ENCODE measurements around the gene IFT74.

IFT74 gene

GRCh38 chr9:27065288-27065687 lies 109.1 kb downstream of the IFT74 start:
- TF ChIP-seq, protein P1, sequence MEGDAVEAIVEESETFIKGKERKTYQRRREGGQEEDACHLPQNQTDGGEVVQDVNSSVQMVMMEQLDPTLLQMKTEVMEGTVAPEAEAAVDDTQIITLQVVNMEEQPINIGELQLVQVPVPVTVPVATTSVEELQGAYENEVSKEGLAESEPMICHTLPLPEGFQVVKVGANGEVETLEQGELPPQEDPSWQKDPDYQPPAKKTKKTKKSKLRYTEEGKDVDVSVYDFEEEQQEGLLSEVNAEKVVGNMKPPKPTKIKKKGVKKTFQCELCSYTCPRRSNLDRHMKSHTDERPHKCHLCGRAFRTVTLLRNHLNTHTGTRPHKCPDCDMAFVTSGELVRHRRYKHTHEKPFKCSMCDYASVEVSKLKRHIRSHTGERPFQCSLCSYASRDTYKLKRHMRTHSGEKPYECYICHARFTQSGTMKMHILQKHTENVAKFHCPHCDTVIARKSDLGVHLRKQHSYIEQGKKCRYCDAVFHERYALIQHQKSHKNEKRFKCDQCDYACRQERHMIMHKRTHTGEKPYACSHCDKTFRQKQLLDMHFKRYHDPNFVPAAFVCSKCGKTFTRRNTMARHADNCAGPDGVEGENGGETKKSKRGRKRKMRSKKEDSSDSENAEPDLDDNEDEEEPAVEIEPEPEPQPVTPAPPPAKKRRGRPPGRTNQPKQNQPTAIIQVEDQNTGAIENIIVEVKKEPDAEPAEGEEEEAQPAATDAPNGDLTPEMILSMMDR (IDR thresholded peaks at IDR 0.05; ENCODE audit: extremely low read depth, missing control alignments): no peak
- no peak for DNase-seq (ENCODE audit: low spot score)

- DNase-seq (ENCODE audit: low spot score): no peak
- TF ChIP-seq, protein P1 (IDR thresholded peaks at IDR 0.05; ENCODE audit: extremely low read depth, missing control alignments): no peak
These were observed 117.9 kb downstream of the IFT74 start for GRCh38 chr9:27073841-27074728.

- DNase-seq (ENCODE audit: low spot score): no peak
- TF ChIP-seq, protein P1 (IDR thresholded peaks at IDR 0.05; ENCODE audit: extremely low read depth, missing control alignments): no peak
These were observed 122.5 kb downstream of the IFT74 start for GRCh38 chr9:27078685-27079084.

GRCh38 chr9:27085456-27085855 lies 129.2 kb downstream of the IFT74 start:
- TF ChIP-seq, protein P1 (IDR thresholded peaks at IDR 0.05; ENCODE audit: extremely low read depth, missing control alignments): no peak
- no peak for DNase-seq (ENCODE audit: low spot score)

- TF ChIP-seq, protein P1 (IDR thresholded peaks at IDR 0.05; ENCODE audit: extremely low read depth, missing control alignments): no peak
- no peak for DNase-seq (ENCODE audit: low spot score)
These were observed 130.8 kb downstream of the IFT74 start for GRCh38 chr9:27086818-27087680.

GRCh38 chr9:27088981-27089380 lies 132.8 kb downstream of the IFT74 start:
- no peak for DNase-seq (ENCODE audit: low spot score)
- TF ChIP-seq, protein P1 (IDR thresholded peaks at IDR 0.05; ENCODE audit: extremely low read depth, missing control alignments): no peak

DNA sequence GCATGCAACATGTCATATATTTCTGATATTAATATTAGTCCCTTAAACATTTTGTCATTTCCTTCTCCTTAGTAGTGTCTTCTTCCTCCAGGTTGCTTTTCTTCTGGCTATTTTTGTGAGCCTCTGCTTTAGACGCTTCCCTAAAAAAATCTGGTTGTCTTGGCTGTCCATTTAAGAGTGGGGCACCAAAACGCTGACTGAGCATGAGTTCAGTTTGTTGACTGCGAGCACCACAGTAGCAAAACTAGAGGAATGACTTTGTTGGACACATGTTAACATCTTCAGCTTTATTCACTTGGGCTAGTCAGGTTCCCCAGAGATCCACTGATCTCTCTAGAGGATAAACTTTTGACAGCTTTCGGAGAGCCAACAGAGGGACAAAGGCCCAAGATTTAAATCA lies 133.5 kb downstream of the IFT74 start:
- no peak for DNase-seq (ENCODE audit: low spot score)
- TF ChIP-seq, protein P1 (IDR thresholded peaks at IDR 0.05; ENCODE audit: extremely low read depth, missing control alignments): no peak

Measured in GM20000 (cell line).